Panc1 (cell line): Measurements from ENCODE around the gene CHKB.

ENCODE experiments used
- POLR2AphosphoS5 ChIP-seq: IDR thresholded peaks from 2 replicates; pipeline ENCODE4 v1.6.1; 2012; ENCODE audit warnings: mild to moderate bottlenecking, low read depth, low read length, moderate library complexity
- REST ChIP-seq, 2 experiments: IDR thresholded peaks; 2 replicates each; pipeline ENCODE4 v1.6.1; 2011 to 2012; ENCODE audit warnings: low read depth in 2 of 2, control low read depth in 1 of 2, low read length in 1 of 2, mild to moderate bottlenecking in 1 of 2, moderate library complexity in 1 of 2; ENCODE audit not compliant: insufficient read depth in 1 of 2
- SIN3A ChIP-seq: IDR thresholded peaks from 2 replicates; pipeline ENCODE4 v1.6.1; 2012; ENCODE audit warnings: low read depth, mild to moderate bottlenecking, low read length, moderate library complexity, borderline replicate concordance; ENCODE audit not compliant: insufficient read depth
- TF ChIP-seq, protein P1 (sequence below): fragments of 450-650 bp; IDR thresholded peaks from 2 replicates; pipeline ENCODE4 v1.5.1; 2017; ENCODE audit warnings: mild to moderate bottlenecking

DNA sequence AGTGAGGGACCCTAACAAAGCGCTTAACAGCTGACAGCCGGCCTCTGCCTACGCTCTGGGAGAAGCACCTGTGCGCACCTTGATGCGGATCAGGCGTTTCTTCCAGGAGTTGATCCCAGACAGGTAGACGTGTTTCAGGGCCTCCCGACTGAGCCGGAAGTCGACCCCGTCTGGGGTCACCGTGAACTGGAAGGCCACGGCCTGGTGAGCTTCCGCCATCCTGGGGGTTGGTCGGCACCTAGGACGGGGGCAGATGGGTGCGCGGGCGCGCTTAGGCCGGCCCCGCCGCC is 5.0 kb downstream of the CHKB start:
- TF ChIP-seq, protein P1, sequence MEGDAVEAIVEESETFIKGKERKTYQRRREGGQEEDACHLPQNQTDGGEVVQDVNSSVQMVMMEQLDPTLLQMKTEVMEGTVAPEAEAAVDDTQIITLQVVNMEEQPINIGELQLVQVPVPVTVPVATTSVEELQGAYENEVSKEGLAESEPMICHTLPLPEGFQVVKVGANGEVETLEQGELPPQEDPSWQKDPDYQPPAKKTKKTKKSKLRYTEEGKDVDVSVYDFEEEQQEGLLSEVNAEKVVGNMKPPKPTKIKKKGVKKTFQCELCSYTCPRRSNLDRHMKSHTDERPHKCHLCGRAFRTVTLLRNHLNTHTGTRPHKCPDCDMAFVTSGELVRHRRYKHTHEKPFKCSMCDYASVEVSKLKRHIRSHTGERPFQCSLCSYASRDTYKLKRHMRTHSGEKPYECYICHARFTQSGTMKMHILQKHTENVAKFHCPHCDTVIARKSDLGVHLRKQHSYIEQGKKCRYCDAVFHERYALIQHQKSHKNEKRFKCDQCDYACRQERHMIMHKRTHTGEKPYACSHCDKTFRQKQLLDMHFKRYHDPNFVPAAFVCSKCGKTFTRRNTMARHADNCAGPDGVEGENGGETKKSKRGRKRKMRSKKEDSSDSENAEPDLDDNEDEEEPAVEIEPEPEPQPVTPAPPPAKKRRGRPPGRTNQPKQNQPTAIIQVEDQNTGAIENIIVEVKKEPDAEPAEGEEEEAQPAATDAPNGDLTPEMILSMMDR: no peak
- TF ChIP-seq SIN3A: no peak
- TF ChIP-seq POLR2AphosphoS5: no peak
- no peak for TF ChIP-seq REST (IDR thresholded peaks at IDR 0.05; ENCODE audit: insufficient read depth in 1 of 2, low read depth in 2 of 2, low read length in 1 of 2)
